Measurements from ENCODE around the gene SPAG17.

The SPAG17 gene

GRCh38 chr1:118158924-118159323 is 26.1 kb downstream of the SPAG17 start:
- no peak for DNase-seq (ENCODE audit: extremely low spot score)
- no peak for TF ChIP-seq CTCF (IDR thresholded peaks at IDR 0.05; ENCODE audit: control extremely low read depth, extremely low read depth, low read depth, missing control alignments)
- ChIA-PET CTCF (interaction anchor here (1.2 to 1.5 kb wide), 2 partner anchors 10 to 14 kb away, joined by 3 read pairs; no protein-coding TSS in a partner anchor), POLR2A (no interaction called here)

- ChIA-PET CTCF (no interaction called here), POLR2A (no interaction called here)
These were observed 27.5 kb downstream of the SPAG17 start for GRCh38 chr1:118157506-118157905.

GRCh38 chr1:118155106-118155505 is 29.9 kb downstream of the SPAG17 start:
- no peak for DNase-seq (ENCODE audit: extremely low spot score)
- CTCF ChIA-PET, result interaction anchor here (1.3 to 2.4 kb wide), 9 partner anchors 9 to 854 kb away, joined by 3 to 19 read pairs (median 3); no protein-coding TSS in a partner anchor
- POLR2A ChIA-PET, result no interaction called here
- no peak for TF ChIP-seq CTCF (IDR thresholded peaks at IDR 0.05; ENCODE audit: control extremely low read depth, extremely low read depth, low read depth, missing control alignments)

More at GRCh38 chr1:118157506-118157905, 27.5 kb downstream of the SPAG17 start:
- TF ChIP-seq CTCF (IDR thresholded peaks at IDR 0.05; ENCODE audit: control extremely low read depth, extremely low read depth, low read depth, missing control alignments), result no peak
- DNase-seq (ENCODE audit: extremely low spot score), result no peak

- ChIA-PET CTCF (interaction anchor here (0.8 to 2.4 kb wide), 10 partner anchors 8 to 855 kb away, joined by 3 to 19 read pairs (median 3); no protein-coding TSS in a partner anchor), POLR2A (no interaction called here)
- DNase-seq (ENCODE audit: extremely low spot score), result no peak
- peak; percentile 60 for TF ChIP-seq CTCF (IDR thresholded peaks at IDR 0.05; ENCODE audit: control extremely low read depth, extremely low read depth, low read depth, missing control alignments)
These were observed 30.8 kb downstream of the SPAG17 start for GRCh38 chr1:118154220-118154619.

GRCh38 chr1:118151312-118151937 is 33.6 kb downstream of the SPAG17 start:
- ChIA-PET POLR2A (no interaction called here), CTCF (interaction anchor here (0.8 to 1.8 kb wide), 8 partner anchors 9 to 1222 kb away, joined by 3 to 16 read pairs (median 4); no protein-coding TSS in a partner anchor)
- peak; percentile 75 for TF ChIP-seq CTCF (IDR thresholded peaks at IDR 0.05; ENCODE audit: control extremely low read depth, extremely low read depth, low read depth, missing control alignments)
- DNase-seq (ENCODE audit: extremely low spot score), result no peak

- CTCF ChIA-PET, result no interaction called here
- no peak for DNase-seq (ENCODE audit: extremely low spot score)
- POLR2A ChIA-PET, result no interaction called here
- no peak for TF ChIP-seq CTCF (IDR thresholded peaks at IDR 0.05; ENCODE audit: control extremely low read depth, extremely low read depth, low read depth, missing control alignments)
These were observed 35.2 kb downstream of the SPAG17 start for GRCh38 chr1:118149799-118150198.
